Adipose tissue (tissue), 3 donors: Measurements from ENCODE around the gene OR4K15. TPM values are rescaled to one million over a fixed set of nuclear protein-coding genes. Genes with fewer than 3 reads are reported as not detected.
"Not testable (repeated sequence)": the region's sequence is repeated elsewhere in the genome, so short reads cannot be mapped to it uniquely, and the experiment has no call there.

ENCODE experiments used
- H3K27ac ChIP-seq: one replicate; pipeline ENCODE4 v1.5.1; 2013; ENCODE audit warnings: low read depth, low read length
- WGBS, 3 donors: extraction: QIAGEN DNeasy Blood & Tissue Kit; methylation state at CpG; one replicate each; pipeline ENCODE4 v1.1.7; 2013; 5-methylcytosine and 5-hydroxymethylcytosine counted together
- polyA plus RNA-seq, 3 donors: library from polyadenylated mRNA; stranded (reverse); fragments of 200-250 nt; gene quantifications; one replicate each; pipeline ENCODE4 v1.2.3, GENCODE V29; 2013
- donor health status: healthy with polysubstance abuse.
- donor health status: Bipolar disorder and iron deficiency.
- donor health status: healthy.

Gene OR4K15
- not detected for polyA plus RNA-seq

- 93 to 96% (median 94%) methylated on average over 3 of the region's 3 CpGs for WGBS, 3 donors
- no peak within 1 kb of the TSS for H3K27ac ChIP-seq
Observed at GRCh38 chr14:19975291-19975690, at the start of gene OR4K15. Gene OR4K15, plus strand, starts transcription at chr14:19975591. Its CDS starts 0 bp downstream, at chr14:19975591.

- 50 to 60% (median 58%) methylated on average over 3 of the region's 3 CpGs for WGBS, 3 donors
- no peak within 1 kb of the TSS for H3K27ac ChIP-seq
Observed at GRCh38 chr14:19930617-19931016, 44.8 kb upstream of the OR4K15 start, which contains the start of gene OR4K1. Gene OR4K1, plus strand, starts transcription at chr14:19930917. Its CDS starts 4,750 bp downstream, at chr14:19935667.

GRCh38 chr14:19941668-19942067 is 33.7 kb upstream of the OR4K15 start:
- WGBS, 3 donors, result 69 to 96% (median 74%) methylated on average over 1 of the region's 1 CpG
- H3K27ac ChIP-seq, result no peak overlapping the region

- no peak overlapping the region for H3K27ac ChIP-seq
- 69 to 85% (median 83%) methylated on average over 3 of the region's 3 CpGs for WGBS, 3 donors
Observed at GRCh38 chr14:19947413-19948090, 27.8 kb upstream of the OR4K15 start.

GRCh38 chr14:19949218-19949617 is 26.2 kb upstream of the OR4K15 start:
- no peak overlapping the region for H3K27ac ChIP-seq
- 60 to 85% (median 65%) methylated on average over 2 of the region's 2 CpGs for WGBS, 3 donors

- 55 to 72% (median 65%) methylated on average over 2 of the region's 2 CpGs for WGBS, 3 donors
- H3K27ac ChIP-seq, result not testable (repeated sequence)
Observed at GRCh38 chr14:19969735-19970134, 5.7 kb upstream of the OR4K15 start.

- H3K27ac ChIP-seq, result no peak overlapping the region
- 60 to 69% (median 66%) methylated on average over 1 of the region's 1 CpG for WGBS, 3 donors
Observed at GRCh38 chr14:19974844-19975243, 547 bp upstream of the OR4K15 start.

- 58 to 70% (median 61%) methylated on average over 2 of the region's 2 CpGs for WGBS, 3 donors
- no peak overlapping the region for H3K27ac ChIP-seq
Observed at GRCh38 chr14:19993438-19993837, 18.0 kb downstream of the OR4K15 start.

GRCh38 chr14:20001863-20002262 is 26.5 kb downstream of the OR4K15 start, which contains the start of gene OR4Q2:
Gene OR4Q2, plus strand, starts transcription at chr14:20002163.
- no peak within 1 kb of the TSS for H3K27ac ChIP-seq

GRCh38 chr14:20002319-20002718 is 26.9 kb downstream of the OR4K15 start:
- H3K27ac ChIP-seq, result no peak overlapping the region
- 39 to 77% (median 60%) methylated on average over 7 of the region's 7 CpGs for WGBS, 3 donors

- H3K27ac ChIP-seq, result no peak overlapping the region
Observed at GRCh38 chr14:20008156-20008555, 32.8 kb downstream of the OR4K15 start.

- 61 to 69% (median 69%) methylated on average over 2 of the region's 2 CpGs for WGBS, 3 donors
- no peak within 1 kb of the TSS for H3K27ac ChIP-seq
Observed at GRCh38 chr14:20019257-20019865, 44.0 kb downstream of the OR4K15 start, which contains the start of gene OR4K14. Gene OR4K14, minus strand, starts transcription at chr14:20019307. Its CDS starts 4,114 bp downstream, at chr14:20015193.

Other genes starting within 250 kb of the OR4K15 start
- gene OR4Q3, start 232.0 kb upstream of the OR4K15 start, polyA plus RNA-seq, result not detected
- not detected for gene OR4M1, start 202.1 kb upstream of the OR4K15 start, polyA plus RNA-seq
- gene OR4N2, start 171.8 kb upstream of the OR4K15 start, polyA plus RNA-seq, result not detected
- not detected for gene OR4K2, start 100.4 kb upstream of the OR4K15 start, polyA plus RNA-seq
- gene OR4K5, start 55.0 kb upstream of the OR4K15 start, polyA plus RNA-seq, result not detected
- gene OR4K1, start 44.7 kb upstream of the OR4K15 start, polyA plus RNA-seq, result not detected
- gene OR4Q2, start 26.6 kb downstream of the OR4K15 start, polyA plus RNA-seq, result not detected
- gene OR4K14, start 43.7 kb downstream of the OR4K15 start, polyA plus RNA-seq, result not detected
- not detected for gene OR4K13, start 60.4 kb downstream of the OR4K15 start, polyA plus RNA-seq
- not detected for gene OR4L1, start 84.5 kb downstream of the OR4K15 start, polyA plus RNA-seq
- not detected for gene OR4K17, start 135.1 kb downstream of the OR4K15 start, polyA plus RNA-seq
- not detected for gene OR4N5, start 163.2 kb downstream of the OR4K15 start, polyA plus RNA-seq
- not detected for gene OR11G2, start 215.3 kb downstream of the OR4K15 start, polyA plus RNA-seq
- gene OR11H6, start 248.1 kb downstream of the OR4K15 start, polyA plus RNA-seq, result not detected